B cell (primary cell): ENCODE results near the gene CNPPD1. TPM values are rescaled to one million over a fixed set of nuclear protein-coding genes. Genes with fewer than 3 reads are reported as not detected.

ENCODE experiments used
- ATAC-seq: fragments of 200-7000 bp; cut with Tn5 transposase; one replicate; pipeline ENCODE4 v1.10.0; 2021; ENCODE audit warnings: low read depth, mild to moderate bottlenecking, moderate number of reproducible peaks, moderate library complexity
- CTCF ChIA-PET: fragments of 350-600 bp; sonication (Branson Sonifier 250); formaldehyde crosslinking; loops from one replicate; lab custom pipeline; 2021; ENCODE audit warnings: antibody characterized with exemption, inconsistent platforms; lab: Charles Lee
- POLR2A ChIA-PET: fragments of 350-600 bp; sonication (Branson Sonifier 250); formaldehyde crosslinking; loops from one replicate; lab custom pipeline; 2021; ENCODE audit warnings: antibody characterized with exemption; lab: Charles Lee
- DNase-seq: peaks from one replicate; pipeline ENCODE4 v3.0.0; 2013
- H2AFZ ChIP-seq: 2 replicates; pipeline ENCODE4 v1.6.1; 2012; ENCODE audit warnings: mild to moderate bottlenecking, low read depth, low read length; ENCODE audit not compliant: insufficient read depth, poor library complexity, severe bottlenecking
- H3K27ac ChIP-seq, 2 donors: 1 replicate in 1 of 2; 2 replicates in 1 of 2; pipeline ENCODE4 v1.5.1; 2012 to 2013; ENCODE audit warnings: low read length in 2 of 2, mild to moderate bottlenecking in 2 of 2, moderate library complexity in 1 of 2
- H3K27me3 ChIP-seq, 4 experiments: fragments of 200-600 bp in 1 of 4; sonication (generic) in 1 of 4; replicated peaks in 1 of 4; 1 replicate in 2 of 4; 2 replicates in 2 of 4; pipeline versions ENCODE4 v1.6.1 to v1.7.0; 2013 to 2016; ENCODE audit warnings: low read length in 3 of 4, mild to moderate bottlenecking in 2 of 4, mixed read lengths in 1 of 4, moderate library complexity in 1 of 4; ENCODE audit not compliant: insufficient read depth in 4 of 4, control insufficient read depth in 3 of 4; ENCODE audit errors: control extremely low read depth in 1 of 4
- H3K36me3 ChIP-seq, 2 experiments: replicated peaks in 1 of 2; 1 replicate in 1 of 2; 2 replicates in 1 of 2; pipeline versions ENCODE4 v1.6.1 to v1.7.1; 2013; ENCODE audit warnings: low read length in 1 of 2; ENCODE audit not compliant: insufficient read depth in 2 of 2, control insufficient read depth in 1 of 2; ENCODE audit errors: control extremely low read depth in 1 of 2, extremely low read depth in 1 of 2
- H3K4me1 ChIP-seq, 2 donors: fragments of 200-600 bp in 1 of 2; sonication (generic) in 1 of 2; 1 replicate in 1 of 2; 2 replicates in 1 of 2; pipeline versions ENCODE4 v1.5.1 to v1.6.1; 2013 to 2017; ENCODE audit warnings: low read length in 2 of 2; ENCODE audit not compliant: control insufficient read depth in 2 of 2, insufficient read depth in 2 of 2
- H3K4me2 ChIP-seq: replicated peaks from 2 replicates; pipeline ENCODE3; 2012; ENCODE audit warnings: mild to moderate bottlenecking, low read depth, low read length; ENCODE audit not compliant: poor library complexity, severe bottlenecking
- H3K4me3 ChIP-seq, 5 experiments: fragments of 200-600 bp in 1 of 5; sonication (generic) in 1 of 5; 1 replicate in 3 of 5; 2 replicates in 2 of 5; pipeline versions ENCODE4 v1.5.1 to v1.7.0; 2011 to 2016; ENCODE audit warnings: low read length in 4 of 5, mild to moderate bottlenecking in 4 of 5, low read depth in 2 of 5, control low read depth in 1 of 5, moderate library complexity in 1 of 5; ENCODE audit not compliant: insufficient read depth in 1 of 5; ENCODE audit errors: control extremely low read depth in 1 of 5, extremely low read depth in 1 of 5
- H3K79me2 ChIP-seq: fragments of 200-600 bp; sonication (generic); one replicate; pipeline ENCODE4 v1.6.0; 2016; ENCODE audit warnings: low read length; ENCODE audit not compliant: control insufficient read depth, insufficient read depth
- H3K9ac ChIP-seq: fragments of 200-600 bp; sonication (generic); 2 replicates; pipeline ENCODE4 v1.6.1; 2017; ENCODE audit warnings: mild to moderate bottlenecking, low read length, moderate library complexity
- H3K9me3 ChIP-seq, 3 donors: one replicate each; pipeline versions ENCODE4 v1.6.1 to v1.7.1; 2013; ENCODE audit warnings: low read length in 2 of 3; ENCODE audit not compliant: control insufficient read depth in 2 of 3, insufficient read depth in 1 of 3; ENCODE audit errors: control extremely low read depth in 1 of 3
- H4K20me1 ChIP-seq: 2 replicates; pipeline ENCODE4 v1.6.0; 2012; ENCODE audit warnings: mild to moderate bottlenecking, low read length; ENCODE audit not compliant: insufficient read depth, control insufficient read depth, poor library complexity, severe bottlenecking
- H3K27ac Mint-ChIP-seq: one replicate; pipeline ENCODE4 v1.8.0; 2021; ENCODE audit warnings: mixed read lengths
- H3K27me3 Mint-ChIP-seq: one replicate; pipeline ENCODE4 v1.8.0; 2021; ENCODE audit warnings: mixed read lengths
- H3K4me1 Mint-ChIP-seq: one replicate; pipeline ENCODE4 v1.8.0; 2021; ENCODE audit warnings: mixed read lengths
- H3K4me3 Mint-ChIP-seq: one replicate; pipeline ENCODE4 v1.8.0; 2021; ENCODE audit warnings: mixed read lengths
- H3K9me3 Mint-ChIP-seq: one replicate; pipeline ENCODE4 v1.8.0; 2022; ENCODE audit warnings: mixed read lengths; ENCODE audit not compliant: insufficient read depth
- CTCF ChIP-seq: fragments of 200-600 bp; IDR thresholded peaks from one replicate; pipeline ENCODE4 v1.8.0; 2022; ENCODE audit warnings: antibody characterized with exemption, mild to moderate bottlenecking
- EZH2 ChIP-seq: IDR thresholded peaks from 2 replicates; pipeline ENCODE4 v1.6.1; 2012; ENCODE audit warnings: borderline replicate concordance, low read depth, mild to moderate bottlenecking, moderate library complexity, low read length; ENCODE audit not compliant: insufficient read depth, poor library complexity, severe bottlenecking
- WGBS: methylation state at CpG from one replicate; pipeline ENCODE4 v1.1.5; 2013; ENCODE audit warnings: missing lambda C conversion rate; ENCODE audit not compliant: insufficient coverage; 5-methylcytosine and 5-hydroxymethylcytosine counted together
- intact Hi-C: fragments of 100-400 bp; cut with micrococcal nuclease; formaldehyde crosslinking; loops from one replicate; pipeline ENCODE4 v1.10.0; 2022
- polyA plus RNA-seq: library from polyadenylated mRNA; depleted of rRNA; stranded (reverse); fragments of >200 nt; gene quantifications from 2 replicates; pipeline ENCODE4 v1.2.3, GENCODE V29; 2012
- total RNA-seq, 2 donors: library from RNA; stranded (reverse); fragments of 120-200 nt in 1 of 2; gene quantifications; 1 replicate in 1 of 2; 2 replicates in 1 of 2; pipeline versions ENCODE4 v1.2.3 to v1.2.4, GENCODE V29; 2013 to 2022

The CNPPD1 gene
- total and polyA plus RNA-seq, 2 donors (not counting 1 experiment from before 2014, with no cell fraction given), result 150 to 159 TPM

- ChIA-PET POLR2A (no interaction called here), CTCF (interaction anchor here (1.4 kb wide), 1 partner anchor 110 kb away, joined by 3 read pairs; no protein-coding TSS in a partner anchor)
- TF ChIP-seq EZH2, result no peak
- no peak for TF ChIP-seq CTCF
- intact Hi-C loops, result no loop called here
- H3K27ac ChIP-seq, result no peak overlapping the region
- peaks cover 0 to 22% of the 10 kb centered on the region in 2 experiments for H3K36me3 ChIP-seq
- H3K4me2 ChIP-seq, result no peak overlapping the region
- H3K9ac ChIP-seq, result no peak overlapping the region
- Mint-ChIP-seq H3K27ac (no peak overlapping the region), H3K4me1 (peaks cover 5% of the 10 kb centered on the region), H3K4me3 (no peak overlapping the region), H3K27me3 (no peaks in the 10 kb centered on the region), H3K9me3 (no peaks in the 10 kb centered on the region)
- H3K4me1 ChIP-seq, result peaks cover 0 to 6% of the 10 kb centered on the region in 2 donors
- peaks cover 12% of the 10 kb centered on the region for H4K20me1 ChIP-seq
- no peak overlapping the region for H2AFZ ChIP-seq
- 80% methylated on average over 4 of the region's 5 CpGs for WGBS
- H3K79me2 ChIP-seq, result peaks cover 2% of the 10 kb centered on the region
- DNase-seq (no peak), ATAC-seq (no peak)
- H3K4me3 ChIP-seq, result no peak overlapping the region
- no peaks in the 10 kb centered on the region for H3K27me3 ChIP-seq
- H3K9me3 ChIP-seq, result no peaks in the 10 kb centered on the region
These were observed 8.7 kb downstream of the CNPPD1 start for GRCh38 chr2:219167997-219168396.

GRCh38 chr2:219165058-219165911, 11.4 kb downstream of the CNPPD1 start:
- H3K27ac Mint-ChIP-seq, result no peak overlapping the region
- DNase-seq, result no peak
- over 99% methylated on average over 8 of the region's 10 CpGs for WGBS
- Histone ChIP-seq H3K4me2 (no peak overlapping the region), H4K20me1 (peaks cover 4% of the 10 kb centered on the region), H3K27ac (no peak overlapping the region), H3K36me3 (peaks cover 0 to 2% of the 10 kb centered on the region in 2 experiments), H3K4me1 (peaks cover 5 to 7% of the 10 kb centered on the region in 2 donors), H2AFZ (no peak overlapping the region), H3K27me3 (no peaks in the 10 kb centered on the region), H3K9me3 (no peaks in the 10 kb centered on the region), H3K9ac (no peak overlapping the region), H3K4me3 (no peak overlapping the region), H3K79me2 (peaks cover 2% of the 10 kb centered on the region)
- no peaks in the 10 kb centered on the region for H3K9me3 Mint-ChIP-seq
- H3K4me3 Mint-ChIP-seq, result no peak overlapping the region
- ChIA-PET CTCF (interaction anchor here (0.9 to 4.1 kb wide), 6 partner anchors 9 to 130 kb away, joined by 3 to 21 read pairs (median 8); no protein-coding TSS in a partner anchor), POLR2A (interaction anchor here (0.6 kb wide), 1 partner anchor 298 kb away, joined by 5 read pairs; no protein-coding TSS in a partner anchor)
- H3K27me3 Mint-ChIP-seq, result no peaks in the 10 kb centered on the region
- TF ChIP-seq EZH2 (no peak), CTCF (no peak)
- peaks cover 12% of the 10 kb centered on the region for H3K4me1 Mint-ChIP-seq
- ATAC-seq, result no peak
- intact Hi-C loops, result no loop called here
